Fibroblast of lung (primary cell): ENCODE measurements around the gene WNK1. TPM values are rescaled to one million over a fixed set of nuclear protein-coding genes. Genes with fewer than 3 reads are reported as not detected.

Experiments
- DNase-seq, 2 donors: peaks; one replicate each; pipeline versions ENCODE4 v3.0.0 to v3.0.0-alpha.2; 2010; ENCODE audit warnings: low read depth in 2 of 2
- H2AFZ ChIP-seq: 2 replicates; pipeline ENCODE4 v1.5.1; 2012; ENCODE audit warnings: low read length, control low read depth, inconsistent platforms
- H3K27ac ChIP-seq: 2 replicates; pipeline ENCODE4 v1.5.1; 2011; ENCODE audit warnings: low read length, control low read depth; ENCODE audit not compliant: insufficient read depth
- H3K27me3 ChIP-seq: 2 replicates; pipeline ENCODE4 v1.5.1; 2011; ENCODE audit warnings: mild to moderate bottlenecking, low read length; ENCODE audit not compliant: control insufficient read depth, insufficient read depth
- H3K36me3 ChIP-seq: 2 replicates; pipeline ENCODE4 v1.5.1; 2011; ENCODE audit warnings: low read length; ENCODE audit not compliant: control insufficient read depth, insufficient read depth
- H3K4me1 ChIP-seq: 2 replicates; pipeline ENCODE4 v1.5.1; 2011; ENCODE audit warnings: low read length; ENCODE audit not compliant: control insufficient read depth, insufficient read depth; ENCODE audit errors: extremely low read depth
- H3K4me2 ChIP-seq: 2 replicates; pipeline ENCODE4 v1.5.1; 2011; ENCODE audit warnings: low read length, control low read depth; ENCODE audit not compliant: insufficient read depth; ENCODE audit errors: extremely low read depth
- H3K4me3 ChIP-seq, 4 experiments: fragments of 200-600 bp in 1 of 4; sonication (generic) in 1 of 4; replicated peaks in 1 of 4; 2 replicates each; pipeline ENCODE4 v1.5.1; 2011 to 2016; ENCODE audit warnings: low read length in 4 of 4, low read depth in 3 of 4, mild to moderate bottlenecking in 3 of 4, control low read depth in 2 of 4, inconsistent platforms in 1 of 4, mixed read lengths in 1 of 4; ENCODE audit not compliant: insufficient read depth in 1 of 4; ENCODE audit errors: control extremely low read depth in 1 of 4
- H3K79me2 ChIP-seq: 2 replicates; pipeline ENCODE4 v1.5.1; 2012; ENCODE audit warnings: mild to moderate bottlenecking, low read length, inconsistent platforms; ENCODE audit not compliant: control insufficient read depth, insufficient read depth
- H3K9ac ChIP-seq: 2 replicates; pipeline ENCODE4 v1.5.1; 2011; ENCODE audit warnings: mild to moderate bottlenecking, low read length, control low read depth; ENCODE audit not compliant: insufficient read depth
- H3K9me3 ChIP-seq: 2 replicates; pipeline ENCODE4 v1.5.1; 2012; ENCODE audit warnings: low read depth, low read length; ENCODE audit not compliant: control insufficient read depth, insufficient read depth
- H4K20me1 ChIP-seq: 2 replicates; pipeline ENCODE4 v1.5.1; 2011; ENCODE audit warnings: low read length; ENCODE audit not compliant: control insufficient read depth, insufficient read depth; ENCODE audit errors: extremely low read depth
- CTCF ChIP-seq, 2 donors: IDR thresholded peaks in 1 of 2; conservative IDR thresholded peaks in 1 of 2; 1 replicate in 1 of 2; 2 replicates in 1 of 2; pipeline ENCODE4 v1.5.1; 2011 to 2012; ENCODE audit warnings: low read length in 2 of 2, control low read depth in 1 of 2, inconsistent platforms in 1 of 2, low read depth in 1 of 2, mild to moderate bottlenecking in 1 of 2
- EZH2 ChIP-seq: IDR thresholded peaks from 2 replicates; pipeline ENCODE4 v1.5.1; 2012; ENCODE audit warnings: low read length, control low read depth, mild to moderate bottlenecking; ENCODE audit errors: missing control alignments
- polyA plus RNA-seq, 2 donors: library from polyadenylated mRNA; depleted of rRNA in 1 of 2; stranded (reverse) in 1 of 2; unstranded in 1 of 2; fragments of >200 nt; gene quantifications; 2 replicates each; pipeline ENCODE4 v1.2.1, GENCODE V29; 2011 to 2012; ENCODE audit warnings: missing spikeins in 1 of 2
- total RNA-seq: library from RNA; depleted of rRNA; stranded (reverse); fragments of >200 nt; gene quantifications from 2 replicates; pipeline ENCODE4 v1.2.1, GENCODE V29; 2014

The WNK1 gene
- total and polyA plus RNA-seq, 2 donors (not counting 1 experiment from before 2014, with no cell fraction given) = 38.5 to 130 TPM

DNA sequence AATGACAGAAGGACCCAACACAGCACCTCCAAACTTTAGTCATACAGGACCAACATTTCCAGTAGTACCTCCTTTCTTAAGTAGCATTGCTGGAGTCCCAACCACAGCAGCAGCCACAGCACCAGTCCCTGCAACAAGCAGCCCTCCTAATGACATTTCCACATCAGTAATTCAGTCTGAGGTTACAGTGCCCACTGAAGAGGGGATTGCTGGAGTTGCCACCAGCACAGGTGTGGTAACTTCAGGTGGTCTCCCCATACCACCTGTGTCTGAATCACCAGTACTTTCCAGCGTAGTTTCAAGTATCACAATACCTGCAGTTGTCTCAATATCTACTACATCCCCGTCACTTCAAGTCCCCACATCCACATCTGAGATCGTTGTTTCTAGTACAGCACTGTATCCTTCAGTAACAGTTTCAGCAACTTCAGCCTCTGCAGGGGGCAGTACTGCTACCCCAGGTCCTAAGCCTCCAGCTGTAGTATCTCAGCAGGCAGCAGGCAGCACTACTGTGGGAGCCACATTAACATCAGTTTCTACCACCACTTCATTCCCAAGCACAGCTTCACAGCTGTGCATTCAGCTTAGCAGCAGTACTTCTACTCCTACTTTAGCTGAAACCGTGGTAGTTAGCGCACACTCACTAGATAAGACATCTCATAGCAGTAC is 132.5 kb downstream of the WNK1 start:
- Histone ChIP-seq H3K27ac (no peak overlapping the region), H3K9me3 (no peaks in the 10 kb centered on the region), H3K36me3 (peaks cover 16% of the 10 kb centered on the region), H3K9ac (no peak overlapping the region), H3K4me3 (no peak overlapping the region), H3K4me2 (no peak overlapping the region), H3K4me1 (no peaks in the 10 kb centered on the region), H3K27me3 (no peaks in the 10 kb centered on the region), H3K79me2 (no peaks in the 10 kb centered on the region), H4K20me1 (no peaks in the 10 kb centered on the region), H2AFZ (no peak overlapping the region)
- DNase-seq = no peak
- TF ChIP-seq CTCF (conservative IDR thresholded peaks at IDR 0.05 in 1 of 2, IDR thresholded peaks at IDR 0.05 in 1 of 2; ENCODE audit: low read depth in 1 of 2, low read length in 2 of 2) (no peak), EZH2 (no peak)

GRCh38 chr12:885701-886100 is 133.3 kb downstream of the WNK1 start:
- peaks cover 17% of the 10 kb centered on the region for H3K36me3 ChIP-seq
- H4K20me1 ChIP-seq = no peaks in the 10 kb centered on the region
- no peaks in the 10 kb centered on the region for H3K9me3 ChIP-seq
- TF ChIP-seq CTCF (conservative IDR thresholded peaks at IDR 0.05 in 1 of 2, IDR thresholded peaks at IDR 0.05 in 1 of 2; ENCODE audit: low read depth in 1 of 2, low read length in 2 of 2) = no peak
- no peak for TF ChIP-seq EZH2
- DNase-seq = no peak
- H2AFZ ChIP-seq = no peak overlapping the region
- H3K4me1 ChIP-seq = no peaks in the 10 kb centered on the region
- no peak overlapping the region for H3K9ac ChIP-seq
- H3K4me2 ChIP-seq = no peak overlapping the region
- H3K27ac ChIP-seq = no peak overlapping the region
- H3K79me2 ChIP-seq = no peaks in the 10 kb centered on the region
- no peaks in the 10 kb centered on the region for H3K27me3 ChIP-seq
- H3K4me3 ChIP-seq = no peak overlapping the region

GRCh38 chr12:886206-886605 is 133.8 kb downstream of the WNK1 start:
- no peaks in the 10 kb centered on the region for H3K4me1 ChIP-seq
- H3K9me3 ChIP-seq = no peaks in the 10 kb centered on the region
- no peak overlapping the region for H3K4me2 ChIP-seq
- H2AFZ ChIP-seq = no peak overlapping the region
- peaks cover 17% of the 10 kb centered on the region for H3K36me3 ChIP-seq
- H3K27me3 ChIP-seq = no peaks in the 10 kb centered on the region
- no peak for TF ChIP-seq CTCF (conservative IDR thresholded peaks at IDR 0.05 in 1 of 2, IDR thresholded peaks at IDR 0.05 in 1 of 2; ENCODE audit: low read depth in 1 of 2, low read length in 2 of 2)
- no peak for TF ChIP-seq EZH2
- no peak overlapping the region for H3K4me3 ChIP-seq
- no peaks in the 10 kb centered on the region for H3K79me2 ChIP-seq
- H4K20me1 ChIP-seq = no peaks in the 10 kb centered on the region
- H3K9ac ChIP-seq = no peak overlapping the region
- DNase-seq = no peak
- H3K27ac ChIP-seq = no peak overlapping the region
